ENCODE measurements around the gene TBC1D13.

- TF ChIP-seq, protein P1, sequence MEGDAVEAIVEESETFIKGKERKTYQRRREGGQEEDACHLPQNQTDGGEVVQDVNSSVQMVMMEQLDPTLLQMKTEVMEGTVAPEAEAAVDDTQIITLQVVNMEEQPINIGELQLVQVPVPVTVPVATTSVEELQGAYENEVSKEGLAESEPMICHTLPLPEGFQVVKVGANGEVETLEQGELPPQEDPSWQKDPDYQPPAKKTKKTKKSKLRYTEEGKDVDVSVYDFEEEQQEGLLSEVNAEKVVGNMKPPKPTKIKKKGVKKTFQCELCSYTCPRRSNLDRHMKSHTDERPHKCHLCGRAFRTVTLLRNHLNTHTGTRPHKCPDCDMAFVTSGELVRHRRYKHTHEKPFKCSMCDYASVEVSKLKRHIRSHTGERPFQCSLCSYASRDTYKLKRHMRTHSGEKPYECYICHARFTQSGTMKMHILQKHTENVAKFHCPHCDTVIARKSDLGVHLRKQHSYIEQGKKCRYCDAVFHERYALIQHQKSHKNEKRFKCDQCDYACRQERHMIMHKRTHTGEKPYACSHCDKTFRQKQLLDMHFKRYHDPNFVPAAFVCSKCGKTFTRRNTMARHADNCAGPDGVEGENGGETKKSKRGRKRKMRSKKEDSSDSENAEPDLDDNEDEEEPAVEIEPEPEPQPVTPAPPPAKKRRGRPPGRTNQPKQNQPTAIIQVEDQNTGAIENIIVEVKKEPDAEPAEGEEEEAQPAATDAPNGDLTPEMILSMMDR (IDR thresholded peaks at IDR 0.05; ENCODE audit: low read depth, low read length, poor library complexity, severe bottlenecking): no peak
- TF ChIP-seq EZH2phosphoT487 (IDR thresholded peaks at IDR 0.05; ENCODE audit: borderline replicate concordance, low read length): no peak
These were observed 37.9 kb downstream of the TBC1D13 start for GRCh38 chr9:128824911-128825310.
